ENCODE results near the gene CFAP299.

The CFAP299 gene

DNA sequence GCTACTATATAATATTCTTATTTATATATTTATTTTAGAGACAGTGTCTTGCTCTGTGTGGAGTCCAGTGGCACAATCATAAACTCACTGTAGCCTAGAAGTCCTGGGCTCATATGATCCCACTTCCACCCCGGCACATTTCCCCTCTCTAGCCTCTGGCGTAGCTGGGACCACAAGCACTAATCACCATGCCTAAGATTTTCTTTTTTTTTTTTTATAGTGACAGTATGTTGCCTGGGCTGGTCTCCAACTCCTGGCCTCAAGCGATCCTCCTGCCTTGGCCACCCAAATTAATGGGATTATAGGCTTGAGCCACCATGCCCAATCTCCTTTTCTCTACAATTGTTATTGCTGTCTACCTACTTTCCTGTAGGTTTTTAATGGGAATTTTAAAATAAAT, 620.9 kb downstream of the CFAP299 start:
- no peak for DNase-seq

DNA sequence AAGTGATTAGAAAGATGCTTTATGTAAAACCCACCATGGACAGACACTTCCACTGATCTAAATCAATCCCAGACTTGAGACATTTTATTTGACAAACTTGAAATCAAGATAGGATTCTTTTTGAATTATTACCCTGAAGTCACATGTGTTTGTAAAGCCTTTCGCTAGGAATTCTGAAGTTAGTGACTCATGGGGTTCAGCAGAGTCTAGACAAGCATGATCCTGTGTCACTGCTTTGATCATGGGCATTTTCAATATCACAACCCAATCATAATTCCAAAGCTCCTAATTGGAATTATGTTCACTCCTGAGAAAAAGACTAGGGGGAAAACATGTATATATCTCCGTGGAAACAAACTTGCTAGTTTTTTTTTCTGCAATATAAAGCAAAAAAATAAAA, 627.5 kb downstream of the CFAP299 start:
- DNase-seq = no peak

- DNase-seq = no peak
Measured at GRCh38 chr4:80967346-80967745, 631.8 kb downstream of the CFAP299 start.

DNA sequence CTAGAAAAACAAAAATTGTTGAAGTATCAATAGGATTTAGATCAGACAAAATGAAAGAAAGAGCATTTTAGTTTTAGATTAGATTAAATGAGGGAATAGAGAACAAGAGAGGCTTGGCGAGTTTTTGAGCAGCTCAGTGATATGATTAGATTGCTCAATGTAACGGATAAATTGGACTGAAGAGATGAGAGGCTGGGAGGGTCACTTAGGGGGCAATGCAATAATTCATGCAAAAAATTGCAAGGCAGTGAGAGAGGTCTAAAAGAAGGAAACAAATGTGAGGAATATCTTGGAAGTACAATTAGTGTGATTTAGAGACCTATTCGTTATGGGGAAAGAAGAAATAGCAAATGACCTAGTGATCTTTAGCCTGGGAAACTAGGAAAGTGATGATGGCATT, 644.7 kb downstream of the CFAP299 start:
- no peak for DNase-seq

DNA sequence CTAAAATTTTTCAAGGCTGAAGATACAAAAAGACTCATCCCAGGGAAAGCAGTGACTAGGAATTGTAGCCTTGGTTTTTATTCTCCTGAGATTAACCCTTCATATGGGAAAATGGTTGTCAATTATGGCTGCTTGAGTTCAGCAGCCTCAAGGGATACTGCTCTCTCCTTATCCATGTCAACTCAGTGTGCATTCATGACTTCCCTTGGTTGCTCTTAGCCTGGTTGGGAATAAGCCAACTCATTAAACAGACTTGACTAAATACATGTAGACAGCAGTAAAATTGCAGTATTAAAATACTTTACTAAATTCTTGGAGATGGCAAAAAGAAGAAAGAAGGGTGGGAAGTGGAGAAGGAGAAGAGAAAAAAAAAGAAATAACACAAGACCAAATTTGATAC, 650.5 kb downstream of the CFAP299 start:
- no peak for DNase-seq

- DNase-seq = peak; percentile 43
Measured at GRCh38 chr4:80989921-80990544, 654.5 kb downstream of the CFAP299 start.

- DNase-seq = no peak
Measured at GRCh38 chr4:80990851-80991250, 655.3 kb downstream of the CFAP299 start.

DNA sequence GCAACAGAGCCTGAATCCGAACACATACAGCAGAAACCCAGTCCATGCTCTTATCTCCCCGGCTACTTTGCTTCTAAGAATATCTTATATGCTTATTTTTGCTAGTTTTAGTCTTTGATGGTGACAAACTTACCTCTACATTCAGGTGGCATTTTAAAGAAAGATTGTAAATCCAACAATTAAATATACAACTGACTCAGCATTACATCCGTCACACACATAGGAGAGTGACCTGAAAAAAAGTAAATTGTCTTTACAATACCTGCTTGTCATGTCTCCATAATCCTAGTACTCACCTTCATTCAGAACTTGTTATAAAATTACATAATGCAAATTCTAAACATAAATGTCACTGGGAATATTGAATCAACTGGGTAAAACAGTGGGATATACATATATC, 664.4 kb downstream of the CFAP299 start:
- DNase-seq = no peak

DNA sequence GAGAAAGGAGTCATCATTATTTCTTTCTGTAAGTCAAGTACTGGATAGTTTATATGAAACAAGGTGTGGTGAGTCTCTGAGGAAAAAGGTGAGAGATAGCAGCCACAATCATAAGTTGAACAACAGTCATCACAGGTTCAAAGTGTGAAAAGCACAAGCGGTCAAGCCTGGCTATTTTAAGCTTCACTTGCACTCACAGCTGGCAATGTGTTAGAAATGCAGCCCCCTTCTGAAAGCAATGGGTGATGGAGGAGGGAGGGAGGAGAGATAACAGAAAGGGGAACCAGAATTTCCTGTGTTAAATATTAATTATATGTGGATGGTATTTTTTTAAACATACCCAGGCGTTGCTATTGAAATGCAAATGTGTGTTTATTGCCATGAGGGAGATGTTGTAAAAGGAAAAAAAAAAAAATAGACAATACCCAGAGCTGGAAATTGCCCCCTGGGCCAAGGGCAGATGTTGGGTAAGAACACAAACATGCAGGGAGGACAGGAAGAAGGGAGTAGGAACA, 668.1 kb downstream of the CFAP299 start:
- DNase-seq = no peak

- DNase-seq = no peak
Measured at GRCh38 chr4:81007417-81007816, 671.9 kb downstream of the CFAP299 start.
